IMR-90 (cell line): ENCODE results near the gene PPP6C. TPM values are rescaled to one million over a fixed set of nuclear protein-coding genes. Genes with fewer than 3 reads are reported as not detected.
"Not testable (repeated sequence)": the region's sequence is repeated elsewhere in the genome, so short reads cannot be mapped to it uniquely, and the experiment has no call there.

Experiments used
- ATAC-seq: fragments of 200-7000 bp; cut with Tn5 transposase; 2 replicates; pipeline ENCODE4 v1.9.1; 2020; ENCODE audit warnings: low read depth, mild to moderate bottlenecking, moderate library complexity
- BruUV-seq: library from RNA; stranded (reverse); fragments of 400-500 nt; replicated peaks from 2 replicates; lab custom pipeline; 2021; lab: Mats Ljungman, UMichigan
- CTCF ChIA-PET: fragments of 300-600 bp; formaldehyde crosslinking; extraction: SDS; loops from one replicate; lab custom pipeline; 2021; ENCODE audit warnings: antibody characterized with exemption; lab: Yijun Ruan, JAX
- POLR2A ChIA-PET: fragments of 300-600 bp; sonication (Branson Sonifier 250); formaldehyde crosslinking; loops from one replicate; lab custom pipeline; 2022; ENCODE audit warnings: antibody characterized with exemption; ENCODE audit not compliant: unreplicated experiment; lab: Charles Lee
- DNase-seq: peaks from one replicate; pipeline ENCODE4 v3.0.0; 2013
- H2AFZ ChIP-seq: replicated peaks from 2 replicates; pipeline ENCODE3; 2013; ENCODE audit warnings: low read length, mild to moderate bottlenecking; ENCODE audit not compliant: poor library complexity
- H2AK5ac ChIP-seq: 2 replicates; pipeline ENCODE4 v1.6.1; 2013; ENCODE audit warnings: low read depth, low read length, inconsistent platforms
- H2AK9ac ChIP-seq: replicated peaks from 2 replicates; pipeline ENCODE3; 2013; ENCODE audit warnings: mild to moderate bottlenecking, low read depth, low read length, moderate library complexity; ENCODE audit not compliant: poor library complexity
- H2BK120ac ChIP-seq: 2 replicates; pipeline ENCODE4 v1.6.1; 2013; ENCODE audit warnings: low read depth, low read length, inconsistent platforms
- H2BK15ac ChIP-seq: 3 replicates; pipeline ENCODE4 v1.6.1; 2013; ENCODE audit warnings: low read depth, low read length, inconsistent platforms
- H2BK20ac ChIP-seq: 2 replicates; pipeline ENCODE4 v1.6.1; 2013; ENCODE audit warnings: low read depth, mild to moderate bottlenecking, inconsistent platforms, low read length, moderate library complexity
- H2BK5ac ChIP-seq: 2 replicates; pipeline ENCODE4 v1.6.1; 2013; ENCODE audit warnings: mild to moderate bottlenecking, low read depth, low read length, inconsistent platforms; ENCODE audit not compliant: poor library complexity, severe bottlenecking
- H3K14ac ChIP-seq: replicated peaks from 2 replicates; pipeline ENCODE4 v1.6.1; 2013; ENCODE audit warnings: low read depth, low read length, inconsistent platforms
- H3K18ac ChIP-seq: 2 replicates; pipeline ENCODE4 v1.6.1; 2013; ENCODE audit warnings: low read depth, low read length, control low read depth
- H3K23ac ChIP-seq: 2 replicates; pipeline ENCODE4 v1.6.1; 2013; ENCODE audit warnings: low read depth, low read length, inconsistent platforms
- H3K27ac ChIP-seq: 2 replicates; pipeline ENCODE4 v1.5.1; 2013; ENCODE audit warnings: mild to moderate bottlenecking, control low read depth, low read length; ENCODE audit not compliant: insufficient read depth
- H3K27me3 ChIP-seq: 2 replicates; pipeline ENCODE4 v1.6.1; 2013; ENCODE audit warnings: low read length; ENCODE audit not compliant: control insufficient read depth, insufficient read depth
- H3K36me3 ChIP-seq: 2 replicates; pipeline ENCODE4 v1.6.1; 2013; ENCODE audit warnings: low read length, mixed read lengths; ENCODE audit not compliant: control insufficient read depth, insufficient read depth
- H3K4ac ChIP-seq: 2 replicates; pipeline ENCODE4 v1.6.1; 2013; ENCODE audit warnings: low read depth, low read length, inconsistent platforms
- H3K4me1 ChIP-seq: 2 replicates; pipeline ENCODE4 v1.6.1; 2013; ENCODE audit warnings: low read length, mixed read lengths; ENCODE audit not compliant: control insufficient read depth, insufficient read depth
- H3K4me2 ChIP-seq: 2 replicates; pipeline ENCODE4 v1.6.1; 2013; ENCODE audit warnings: low read depth, mild to moderate bottlenecking, control low read depth, low read length, moderate library complexity
- H3K4me3 ChIP-seq: 2 replicates; pipeline ENCODE4 v1.5.1; 2013; ENCODE audit warnings: low read depth, mild to moderate bottlenecking, control low read depth, low read length, moderate library complexity; ENCODE audit not compliant: insufficient read depth
- H3K56ac ChIP-seq: 2 replicates; pipeline ENCODE4 v1.6.1; 2013; ENCODE audit warnings: low read length, inconsistent platforms; ENCODE audit not compliant: insufficient read depth; ENCODE audit errors: extremely low read depth
- H3K79me1 ChIP-seq, 2 experiments: 2 replicates each; pipeline ENCODE4 v1.6.1; 2013; ENCODE audit warnings: low read length in 2 of 2, inconsistent platforms in 1 of 2, low read depth in 1 of 2
- H3K9ac ChIP-seq: 2 replicates; pipeline ENCODE4 v1.6.1; 2013; ENCODE audit warnings: low read depth, low read length, control low read depth
- H3K9me1 ChIP-seq: 2 replicates; pipeline ENCODE4 v1.6.1; 2013; ENCODE audit warnings: low read length, inconsistent platforms; ENCODE audit not compliant: insufficient read depth
- H3K9me3 ChIP-seq: 2 replicates; pipeline ENCODE4 v1.6.1; 2013; ENCODE audit warnings: low read length; ENCODE audit not compliant: control insufficient read depth, insufficient read depth
- H4K20me1 ChIP-seq: 2 replicates; pipeline ENCODE4 v1.6.1; 2013; ENCODE audit warnings: low read length, inconsistent platforms; ENCODE audit not compliant: insufficient read depth
- H4K5ac ChIP-seq: 2 replicates; pipeline ENCODE4 v1.6.1; 2013; ENCODE audit warnings: mild to moderate bottlenecking, low read depth, low read length, control low read depth
- H4K8ac ChIP-seq, 2 experiments: 2 replicates each; pipeline ENCODE4 v1.6.1; 2013; ENCODE audit warnings: low read depth in 2 of 2, low read length in 2 of 2, control low read depth in 1 of 2, inconsistent platforms in 1 of 2
- H4K91ac ChIP-seq: 2 replicates; pipeline ENCODE4 v1.6.1; 2013; ENCODE audit warnings: low read depth, low read length, inconsistent platforms; ENCODE audit not compliant: insufficient read depth
- FOS ChIP-seq: fragments of 150-350 bp; IDR thresholded peaks from 2 replicates; pipeline ENCODE4 v1.6.1; 2016; ENCODE audit warnings: low read depth, low read length
- NFE2L2 ChIP-seq: fragments of 150-350 bp; IDR thresholded peaks from 2 replicates; pipeline ENCODE4 v1.6.1; 2016; ENCODE audit warnings: low read depth, mild to moderate bottlenecking, low read length
- RFX5 ChIP-seq: IDR thresholded peaks from 2 replicates; pipeline ENCODE4 v1.8.0; 2012; ENCODE audit warnings: low read depth, mild to moderate bottlenecking, low read length, moderate library complexity
- WGBS, 2 experiments: methylation state at CpG; one replicate each; pipeline versions ENCODE4 v1.1.5 to v1.1.7; 2013; ENCODE audit warnings: missing lambda C conversion rate in 2 of 2; ENCODE audit not compliant: insufficient read length in 1 of 2; ENCODE audit errors: extremely low coverage in 2 of 2; 5-methylcytosine and 5-hydroxymethylcytosine counted together
- dilution Hi-C: fragments of 300-500 bp; cut with HindIII; formaldehyde crosslinking; loops from one replicate; pipeline ENCODE4 v1.14.3; 2018; ENCODE audit warnings: low sequenced_read_pairs; ENCODE audit not compliant: unreplicated experiment
- in situ Hi-C: fragments of 300-500 bp; cut with MboI; formaldehyde crosslinking; loops from 3 replicates; pipeline ENCODE4 v1.14.3; 2019; ENCODE audit warnings: low sequenced_read_pairs, inconsistent platforms, mixed read lengths
- intact Hi-C: fragments of 100-400 bp; cut with micrococcal nuclease; formaldehyde crosslinking; loops from 2 replicates; pipeline ENCODE4 v1.10.0; 2022
- polyA plus RNA-seq, 3 experiments: library from polyadenylated mRNA; depleted of rRNA; stranded (reverse); fragments of >200 nt; gene quantifications; 2 replicates each; pipeline ENCODE4 v1.2.3, GENCODE V29; 2012; ENCODE audit warnings: low replicate concordance in 1 of 3
- total RNA-seq: library from RNA; depleted of rRNA; stranded (reverse); fragments of >200 nt; gene quantifications from 2 replicates; pipeline ENCODE4 v1.2.3, GENCODE V29; 2012

PPP6C gene
- total and polyA plus RNA-seq, 2 of the 4 experiments (the other 2 are of a cell fraction): 14.5 to 15.4 TPM

- H3K27ac ChIP-seq: no peak overlapping the region
- DNase-seq (peak; percentile 34), ATAC-seq (peak; percentile 32; the same call in 1 of the 2 replicates)
- H3K18ac ChIP-seq: no peak overlapping the region
- H3K36me3 ChIP-seq: no peaks in the 10 kb centered on the region; the same call in 1 of the 2 replicates
- H3K14ac ChIP-seq: no peak overlapping the region
- BruUV-seq: no TSS peak
- peaks cover 5% of the 10 kb centered on the region for H3K4me1 ChIP-seq
- no peak overlapping the region for H4K8ac ChIP-seq
- H3K4me2 ChIP-seq: no peak overlapping the region
- no peak overlapping the region for H4K5ac ChIP-seq
- H3K79me1 ChIP-seq: peaks cover 25 to 70% of the 10 kb centered on the region in 2 experiments
- in situ Hi-C loops (no loop called here), dilution Hi-C loops (no loop called here), intact Hi-C loops (no loop called here)
- peaks cover 11% of the 10 kb centered on the region for H3K9me1 ChIP-seq
- no peaks in the 10 kb centered on the region for H3K27me3 ChIP-seq
- no peak overlapping the region for H2BK15ac ChIP-seq
- H3K9ac ChIP-seq: no peak overlapping the region
- CTCF ChIA-PET: no interaction called here
- no peak overlapping the region for H3K4ac ChIP-seq
- no peak overlapping the region for H2AK9ac ChIP-seq
- H3K4me3 ChIP-seq: no peak overlapping the region
- no peaks in the 10 kb centered on the region for H3K9me3 ChIP-seq
- no peak overlapping the region for H3K56ac ChIP-seq
- H4K91ac ChIP-seq: no peak overlapping the region
- no peak for TF ChIP-seq RFX5
- no peak for TF ChIP-seq FOS
- no peak for TF ChIP-seq NFE2L2
- 50% methylated on average over 1 of the region's 2 CpGs; no CpG with 5 or more reads in 1 of the 2 experiments for whole genome bisulfite sequencing, 2 experiments
- no peak overlapping the region for H3K23ac ChIP-seq
- no peak overlapping the region for H2AFZ ChIP-seq
- H2BK20ac ChIP-seq: no peak overlapping the region
- POLR2A ChIA-PET: no interaction called here
- H2BK120ac ChIP-seq: no peak overlapping the region
- peaks cover 59% of the 10 kb centered on the region for H4K20me1 ChIP-seq
- H2AK5ac ChIP-seq: no peak overlapping the region
- H2BK5ac ChIP-seq: no peak overlapping the region
Measured at GRCh38 chr9:125183054-125183453, 6.5 kb downstream of the PPP6C start.

GRCh38 chr9:125181756-125182155, 7.8 kb downstream of the PPP6C start:
- CTCF ChIA-PET: not testable (repeated sequence)

More at GRCh38 chr9:125181756-125182155, 7.8 kb downstream of the PPP6C start:
- H2AK9ac ChIP-seq, H2BK120ac ChIP-seq, ATAC-seq, H2BK5ac ChIP-seq, H3K27ac ChIP-seq, H3K4me2 ChIP-seq, H3K4me3 ChIP-seq, H3K36me3 ChIP-seq, intact Hi-C loops, dilution Hi-C loops, H3K56ac ChIP-seq, H2BK20ac ChIP-seq, H3K23ac ChIP-seq, H4K8ac ChIP-seq, BruUV-seq, H3K27me3 ChIP-seq, H3K9me3 ChIP-seq, H2BK15ac ChIP-seq, H3K14ac ChIP-seq, H2AK5ac ChIP-seq, H4K5ac ChIP-seq, H3K18ac ChIP-seq, in situ Hi-C loops, POLR2A ChIA-PET, DNase-seq, H2AFZ ChIP-seq, H3K9ac ChIP-seq, H4K91ac ChIP-seq, H3K4ac ChIP-seq, H3K4me1 ChIP-seq: not testable (repeated sequence)
- Histone ChIP-seq H4K20me1 (peaks cover 61% of the 10 kb centered on the region), H3K9me1 (peaks cover 11% of the 10 kb centered on the region), H3K79me1 (peaks cover 25 to 69% of the 10 kb centered on the region in 2 experiments)
- no CpG with 5 or more reads among the region's 4 CpGs for WGBS, 2 experiments
